ENCODE measurements around the gene PSMD9. TPM values are rescaled to one million over a fixed set of nuclear protein-coding genes. Genes with fewer than 3 reads are reported as not detected.
A peak's percentile ranks its signal among the peaks of the same experiment; 100 is the strongest.

PSMD9 gene, protein sequence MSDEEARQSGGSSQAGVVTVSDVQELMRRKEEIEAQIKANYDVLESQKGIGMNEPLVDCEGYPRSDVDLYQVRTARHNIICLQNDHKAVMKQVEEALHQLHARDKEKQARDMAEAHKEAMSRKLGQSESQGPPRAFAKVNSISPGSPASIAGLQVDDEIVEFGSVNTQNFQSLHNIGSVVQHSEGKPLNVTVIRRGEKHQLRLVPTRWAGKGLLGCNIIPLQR
- total RNA-seq = 100 to 1,000 TPM in 1 of 4 donors, 10 to 100 TPM in 3; 52.1 to 104 (median 71.4) TPM

DNA sequence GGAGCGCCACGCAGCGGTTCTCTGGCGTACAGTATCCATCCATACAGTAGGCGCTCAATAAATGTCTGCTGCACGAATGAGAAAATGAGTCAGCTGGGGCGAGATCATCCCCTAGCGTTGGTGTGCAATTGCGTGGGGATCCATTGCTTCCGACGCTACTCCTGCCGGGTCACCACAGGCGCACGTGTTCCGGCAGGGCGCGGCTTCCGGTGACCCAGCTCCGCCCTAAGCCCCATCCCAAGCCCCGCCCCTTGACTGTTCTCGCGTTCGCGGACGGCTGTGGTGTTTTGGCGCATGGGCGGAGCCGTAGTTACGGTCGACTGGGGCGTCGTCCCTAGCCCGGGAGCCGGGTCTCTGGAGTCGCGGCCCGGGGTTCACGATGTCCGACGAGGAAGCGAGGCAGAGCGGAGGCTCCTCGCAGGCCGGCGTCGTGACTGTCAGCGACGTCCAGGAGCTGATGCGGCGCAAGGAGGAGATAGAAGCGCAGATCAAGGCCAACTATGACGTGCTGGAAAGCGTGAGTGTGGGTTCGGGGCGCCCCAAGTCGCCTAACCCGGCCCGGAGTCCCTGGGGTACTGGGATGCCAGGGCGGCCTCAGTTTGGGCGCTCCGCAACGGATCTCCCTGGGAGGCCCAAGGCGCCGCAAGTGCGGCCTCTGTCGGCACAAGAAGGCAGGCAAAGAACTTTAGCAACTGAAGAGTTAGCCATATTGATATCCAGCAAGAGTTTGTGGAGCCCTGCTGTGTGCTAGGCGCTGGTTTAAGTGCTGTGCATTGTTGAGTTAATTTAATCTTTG is at the start of gene PSMD9:
Gene PSMD9 (plus strand): TSS at position 313 of the 796 bp plus-strand sequence. CDS start 67 bp downstream, at position 380.
- WGBS, 2 donors = 0 to 2% methylated on average over 16 to 17 of the region's 67 CpGs
- H3K27me3 ChIP-seq = peaks cover 0 to 10% (median 0%) of the 10 kb centered on the region in 4 donors
- intact Hi-C loops (cut with DNase I) = loop anchor here (10.0 kb wide), 1 partner anchor 74 kb away; no protein-coding TSS in a partner anchor

GRCh38 chr12:121839106-121839992 is 49.2 kb upstream of the PSMD9 start:
- TF ChIP-seq POLR2A (IDR thresholded peaks at IDR 0.05) (peak in 2 of 4 donors; percentile 42 to 57), CTCF (IDR thresholded peaks at IDR 0.05) (peak in 5 of 6 experiments; percentile 45 to 75 (median 68))
- intact Hi-C loops (cut with DNase I) = no loop called here
- H3K27me3 ChIP-seq = no peaks in the 10 kb centered on the region
- DNase-seq = peak; percentile 98
- H3K4me3 ChIP-seq = peak overlapping the region; percentile 31 to 77 (median 62)
- peak overlapping the region; percentile 65 to 81 (median 78) for H3K27ac ChIP-seq
- 17 to 35% methylated on average over 10 to 18 of the region's 53 CpGs for WGBS, 2 donors
- H3K9me3 ChIP-seq = no peaks in the 10 kb centered on the region
- H3K36me3 ChIP-seq = no peaks in the 10 kb centered on the region
- peaks cover 0 to 16% (median 6%) of the 10 kb centered on the region in 3 donors for H3K4me1 ChIP-seq

More for the DNA sequence above, at the start of gene PSMD9:
- Histone ChIP-seq H3K4me3 (peak within 1 kb of the TSS; percentile 75 to 89 (median 82)), H3K9me3 (no peaks in the 10 kb centered on the region), H3K27ac (peak within 1 kb of the TSS; percentile 95 to 98 (median 98)), H3K36me3 (peaks cover 0 to 21% (median 0%) of the 10 kb centered on the region in 3 donors), H3K4me1 (peaks cover 12 to 46% (median 24%) of the 10 kb centered on the region in 3 donors)
- DNase-seq = peak; percentile 82
- peak in 3 of 4 donors; percentile 39 to 83 (median 72) for TF ChIP-seq POLR2A (IDR thresholded peaks at IDR 0.05)
- TF ChIP-seq CTCF (IDR thresholded peaks at IDR 0.05) = peak; percentile 16 to 75 (median 54)

- H3K4me3 ChIP-seq = peak overlapping the region; percentile 31 to 77 (median 62)
- no peak for TF ChIP-seq POLR2A (IDR thresholded peaks at IDR 0.05)
- H3K27me3 ChIP-seq = no peaks in the 10 kb centered on the region
- peak overlapping the region; percentile 65 to 81 (median 78) for H3K27ac ChIP-seq
- H3K4me1 ChIP-seq = peaks cover 0 to 16% (median 6%) of the 10 kb centered on the region in 3 donors
- 67 to 82% methylated on average over 18 to 20 of the region's 24 CpGs for WGBS, 2 donors
- no peaks in the 10 kb centered on the region for H3K36me3 ChIP-seq
- DNase-seq = no peak
- intact Hi-C loops (cut with DNase I) = no loop called here
- H3K9me3 ChIP-seq = no peaks in the 10 kb centered on the region
Observed at GRCh38 chr12:121839993-121840761, 48.4 kb upstream of the PSMD9 start.

GRCh38 chr12:121843236-121843982 is 45.2 kb upstream of the PSMD9 start:
- Histone ChIP-seq H3K4me1 (peaks cover 0 to 16% (median 6%) of the 10 kb centered on the region in 3 donors), H3K9me3 (no peaks in the 10 kb centered on the region), H3K27ac (no peak overlapping the region), H3K27me3 (no peaks in the 10 kb centered on the region), H3K36me3 (no peaks in the 10 kb centered on the region), H3K4me3 (no peak overlapping the region)
- no peak for DNase-seq
- 71 to 77% methylated on average over 12 of the region's 13 CpGs for WGBS, 2 donors
- TF ChIP-seq CTCF (IDR thresholded peaks at IDR 0.05) (no peak), POLR2A (IDR thresholded peaks at IDR 0.05) (no peak)
- intact Hi-C loops (cut with DNase I) = no loop called here
